HFF-Myc (cell line): ENCODE data around the gene ZNF764.

ENCODE experiments used
- DNase-seq: peaks from one replicate; pipeline ENCODE4 v3.0.0-alpha.2; 2011; ENCODE audit warnings: low read depth; ENCODE audit errors: extremely low read depth
- H3K4me3 ChIP-seq: replicated peaks from 2 replicates; pipeline ENCODE4 v1.5.1; 2011; ENCODE audit warnings: low read depth, mild to moderate bottlenecking, control low read depth, low read length
- TF ChIP-seq, protein P1 (sequence below): IDR thresholded peaks from 2 replicates; pipeline ENCODE4 v1.5.1; 2012; ENCODE audit warnings: mild to moderate bottlenecking, low read depth, low read length, control low read depth; ENCODE audit errors: missing control alignments

ZNF764 gene

GRCh38 chr16:30555315-30556124 lies 2.7 kb downstream of the ZNF764 start:
- DNase-seq, result no peak
- TF ChIP-seq, protein P1, sequence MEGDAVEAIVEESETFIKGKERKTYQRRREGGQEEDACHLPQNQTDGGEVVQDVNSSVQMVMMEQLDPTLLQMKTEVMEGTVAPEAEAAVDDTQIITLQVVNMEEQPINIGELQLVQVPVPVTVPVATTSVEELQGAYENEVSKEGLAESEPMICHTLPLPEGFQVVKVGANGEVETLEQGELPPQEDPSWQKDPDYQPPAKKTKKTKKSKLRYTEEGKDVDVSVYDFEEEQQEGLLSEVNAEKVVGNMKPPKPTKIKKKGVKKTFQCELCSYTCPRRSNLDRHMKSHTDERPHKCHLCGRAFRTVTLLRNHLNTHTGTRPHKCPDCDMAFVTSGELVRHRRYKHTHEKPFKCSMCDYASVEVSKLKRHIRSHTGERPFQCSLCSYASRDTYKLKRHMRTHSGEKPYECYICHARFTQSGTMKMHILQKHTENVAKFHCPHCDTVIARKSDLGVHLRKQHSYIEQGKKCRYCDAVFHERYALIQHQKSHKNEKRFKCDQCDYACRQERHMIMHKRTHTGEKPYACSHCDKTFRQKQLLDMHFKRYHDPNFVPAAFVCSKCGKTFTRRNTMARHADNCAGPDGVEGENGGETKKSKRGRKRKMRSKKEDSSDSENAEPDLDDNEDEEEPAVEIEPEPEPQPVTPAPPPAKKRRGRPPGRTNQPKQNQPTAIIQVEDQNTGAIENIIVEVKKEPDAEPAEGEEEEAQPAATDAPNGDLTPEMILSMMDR, result no peak
- H3K4me3 ChIP-seq, result no peak overlapping the region

DNA sequence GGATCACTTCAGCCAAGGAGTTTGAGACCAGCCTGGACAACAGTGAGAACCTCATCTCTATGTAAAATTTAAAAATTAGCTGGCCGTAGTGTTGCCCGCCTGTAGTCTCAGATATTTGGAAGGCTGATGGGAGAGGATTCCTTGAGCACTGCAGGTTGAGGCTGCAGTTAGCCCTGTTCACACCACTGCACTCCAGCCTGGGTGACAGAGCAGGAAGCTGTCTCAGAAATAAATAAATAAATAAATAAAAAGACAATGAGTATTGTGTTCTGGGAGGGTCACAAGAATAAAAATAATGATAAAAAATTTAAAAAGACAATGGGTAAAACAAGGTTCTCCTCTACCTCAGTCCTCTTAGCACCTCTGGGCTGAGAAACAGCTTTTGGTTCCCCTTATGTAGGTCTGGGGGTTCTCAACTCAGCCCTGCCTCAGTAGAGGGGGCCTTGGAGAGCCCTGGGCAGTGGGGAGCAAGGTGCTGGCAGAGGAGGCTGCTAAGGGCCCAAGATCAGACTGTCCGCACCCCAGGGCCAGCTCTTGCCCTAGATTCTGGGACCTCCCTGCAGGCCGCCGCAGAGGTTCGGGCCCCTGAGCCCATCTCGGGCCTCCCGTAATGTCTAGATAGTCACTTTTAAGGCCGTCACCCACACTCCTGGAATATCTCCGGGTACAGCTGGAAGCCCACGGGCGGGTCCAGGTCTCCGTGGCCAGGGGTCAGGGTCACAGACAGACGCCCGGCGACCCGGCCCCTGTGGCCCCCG lies 3.4 kb downstream of the ZNF764 start:
- no peak for DNase-seq
- no peak overlapping the region for H3K4me3 ChIP-seq
- TF ChIP-seq, protein P1, result no peak

- no peak for DNase-seq
- TF ChIP-seq, protein P1, result no peak
Observed at GRCh38 chr16:30553393-30553899, 4.7 kb downstream of the ZNF764 start.

DNA sequence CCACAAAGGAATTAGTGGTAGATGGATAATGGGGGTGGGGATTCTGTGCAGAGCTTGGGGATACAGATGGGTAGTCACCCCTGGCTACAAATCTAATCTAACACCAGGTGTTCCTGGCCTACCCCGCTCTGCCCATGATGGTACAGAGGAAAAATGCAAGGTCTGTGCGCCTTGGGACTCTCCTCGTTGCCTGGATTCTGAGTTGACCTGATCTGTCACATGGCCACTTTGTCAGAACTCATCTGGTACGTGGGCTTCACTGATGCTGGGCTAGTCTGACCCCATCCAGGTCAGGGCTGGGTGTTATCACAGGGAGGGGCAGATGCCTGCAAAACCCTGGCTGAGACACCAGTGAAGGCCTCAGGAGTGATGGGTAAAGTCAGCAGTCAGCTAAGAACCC lies 5.2 kb downstream of the ZNF764 start:
- TF ChIP-seq, protein P1, result no peak
- no peak for DNase-seq
- no peak overlapping the region for H3K4me3 ChIP-seq

More at GRCh38 chr16:30553393-30553899, 4.7 kb downstream of the ZNF764 start:
- no peak overlapping the region for H3K4me3 ChIP-seq

- no peak overlapping the region for H3K4me3 ChIP-seq
- TF ChIP-seq, protein P1, result no peak
- DNase-seq, result no peak
Observed at GRCh38 chr16:30551781-30552180, 6.4 kb downstream of the ZNF764 start.

DNA sequence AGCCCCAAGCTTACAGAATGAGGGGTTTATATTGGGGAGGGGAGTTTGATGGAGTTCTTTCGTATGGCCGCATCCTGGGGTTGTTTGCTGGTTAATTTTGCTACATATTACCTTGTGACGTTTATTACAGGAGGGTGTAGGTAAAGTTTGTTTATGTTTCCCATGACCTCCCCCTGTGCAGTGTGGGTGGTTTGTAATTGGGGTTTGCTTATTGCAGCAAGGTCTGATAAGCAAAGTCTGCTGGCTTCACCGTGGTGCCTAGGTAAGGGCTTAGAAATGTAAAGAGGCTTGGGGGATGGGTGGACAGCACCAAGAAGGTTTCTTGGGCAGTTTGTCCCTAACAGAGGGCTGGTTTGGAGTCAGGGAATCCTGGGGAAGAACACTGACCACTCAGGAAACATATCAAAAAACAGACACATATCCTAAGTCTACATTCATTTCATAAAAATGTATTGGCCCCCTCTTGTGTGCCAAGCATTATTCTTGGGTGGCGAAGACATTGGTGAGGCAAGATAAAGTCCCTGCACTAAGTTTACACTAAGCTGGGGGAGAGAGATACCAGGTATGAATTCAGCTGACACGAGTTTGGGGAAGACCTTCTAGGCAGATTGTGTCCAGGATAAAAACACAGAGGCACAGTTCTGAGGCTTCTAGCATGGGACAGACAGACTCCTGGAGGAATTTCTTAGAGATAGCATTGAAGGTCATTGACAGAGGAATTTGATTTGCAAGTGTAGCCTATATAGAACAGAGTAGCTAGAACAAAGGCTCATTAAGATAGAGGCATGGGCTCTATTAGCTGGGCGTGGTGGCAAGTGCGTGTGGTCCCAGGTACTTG lies 9.5 kb downstream of the ZNF764 start:
- no peak for DNase-seq
- TF ChIP-seq, protein P1, result no peak
- H3K4me3 ChIP-seq, result no peak overlapping the region
